ENCODE measurements around the gene MAP1A.

Gene MAP1A

GRCh38 chr15:43520138-43520537 is 2.7 kb downstream of the MAP1A start:
- TF ChIP-seq CTCF (IDR thresholded peaks at IDR 0.05; ENCODE audit: low read depth, low read length) (no peak), EZH2phosphoT487 (IDR thresholded peaks at IDR 0.05; ENCODE audit: low read depth) (no peak)
- Histone ChIP-seq H3K27me3 (ENCODE audit: low read depth, low read length) (peaks cover 10% of the 10 kb centered on the region), H2AFZ (ENCODE audit: low read depth, low read length) (no peak overlapping the region), H3K79me2 (ENCODE audit: low read length) (no peaks in the 10 kb centered on the region), H3K36me3 (replicated peaks; ENCODE audit: low read depth, low read length) (no peaks in the 10 kb centered on the region), H3K4me1 (ENCODE audit: low read length) (peaks cover 36% of the 10 kb centered on the region), H3K9me3 (ENCODE audit: insufficient read depth, low read length) (no peaks in the 10 kb centered on the region), H3K4me3 (ENCODE audit: low read length) (no peak overlapping the region), H3K9ac (ENCODE audit: low read length) (no peak overlapping the region), H3K27ac (ENCODE audit: low read length) (no peak overlapping the region), H4K20me1 (ENCODE audit: insufficient read depth, low read length) (no peaks in the 10 kb centered on the region), H3K4me2 (ENCODE audit: low read length) (no peak overlapping the region)

GRCh38 chr15:43521419-43521818 is 4.0 kb downstream of the MAP1A start:
- H3K27ac ChIP-seq (ENCODE audit: low read length): no peak overlapping the region
- no peak overlapping the region for H3K4me3 ChIP-seq (ENCODE audit: low read length)
- no peaks in the 10 kb centered on the region for H4K20me1 ChIP-seq (ENCODE audit: insufficient read depth, low read length)
- no peaks in the 10 kb centered on the region for H3K9me3 ChIP-seq (ENCODE audit: insufficient read depth, low read length)
- H3K9ac ChIP-seq (ENCODE audit: low read length): no peak overlapping the region
- TF ChIP-seq CTCF (IDR thresholded peaks at IDR 0.05; ENCODE audit: low read depth, low read length) (no peak), EZH2phosphoT487 (IDR thresholded peaks at IDR 0.05; ENCODE audit: low read depth) (no peak)
- no peak overlapping the region for H3K4me2 ChIP-seq (ENCODE audit: low read length)
- no peak overlapping the region for H2AFZ ChIP-seq (ENCODE audit: low read depth, low read length)
- peaks cover 30% of the 10 kb centered on the region; the same call in 1 of the 2 replicates for H3K4me1 ChIP-seq (ENCODE audit: low read length)
- H3K36me3 ChIP-seq (replicated peaks; ENCODE audit: low read depth, low read length): no peaks in the 10 kb centered on the region
- peaks cover 7% of the 10 kb centered on the region; the same call in 1 of the 2 replicates for H3K27me3 ChIP-seq (ENCODE audit: low read depth, low read length)
- H3K79me2 ChIP-seq (ENCODE audit: low read length): no peaks in the 10 kb centered on the region

- H3K4me2 ChIP-seq (ENCODE audit: low read length): no peak overlapping the region
- H3K4me1 ChIP-seq (ENCODE audit: low read length): peaks cover 22% of the 10 kb centered on the region; the same call in 1 of the 2 replicates
- no peak overlapping the region for H3K9ac ChIP-seq (ENCODE audit: low read length)
- no peaks in the 10 kb centered on the region for H3K36me3 ChIP-seq (replicated peaks; ENCODE audit: low read depth, low read length)
- no peak overlapping the region for H3K27ac ChIP-seq (ENCODE audit: low read length)
- H2AFZ ChIP-seq (ENCODE audit: low read depth, low read length): no peak overlapping the region
- H4K20me1 ChIP-seq (ENCODE audit: insufficient read depth, low read length): no peaks in the 10 kb centered on the region
- H3K27me3 ChIP-seq (ENCODE audit: low read depth, low read length): 0 out of 2 replicates have a peak, but pooled peaks cover under 1% of the 10 kb centered on the region
- no peak overlapping the region for H3K4me3 ChIP-seq (ENCODE audit: low read length)
- no peaks in the 10 kb centered on the region for H3K9me3 ChIP-seq (ENCODE audit: insufficient read depth, low read length)
- TF ChIP-seq EZH2phosphoT487 (IDR thresholded peaks at IDR 0.05; ENCODE audit: low read depth) (no peak), CTCF (IDR thresholded peaks at IDR 0.05; ENCODE audit: low read depth, low read length) (no peak)
- no peaks in the 10 kb centered on the region for H3K79me2 ChIP-seq (ENCODE audit: low read length)
These were observed 4.8 kb downstream of the MAP1A start for GRCh38 chr15:43522247-43522646.

- peaks cover 11% of the 10 kb centered on the region; the same call in 1 of the 2 replicates for H3K4me1 ChIP-seq (ENCODE audit: low read length)
- H3K4me2 ChIP-seq (ENCODE audit: low read length): no peak overlapping the region
- H4K20me1 ChIP-seq (ENCODE audit: insufficient read depth, low read length): no peaks in the 10 kb centered on the region
- H3K79me2 ChIP-seq (ENCODE audit: low read length): no peaks in the 10 kb centered on the region
- H3K9me3 ChIP-seq (ENCODE audit: insufficient read depth, low read length): no peaks in the 10 kb centered on the region
- H2AFZ ChIP-seq (ENCODE audit: low read depth, low read length): no peak overlapping the region
- no peak overlapping the region for H3K27ac ChIP-seq (ENCODE audit: low read length)
- H3K4me3 ChIP-seq (ENCODE audit: low read length): no peak overlapping the region
- H3K9ac ChIP-seq (ENCODE audit: low read length): no peak overlapping the region
- TF ChIP-seq EZH2phosphoT487 (IDR thresholded peaks at IDR 0.05; ENCODE audit: low read depth) (no peak), CTCF (IDR thresholded peaks at IDR 0.05; ENCODE audit: low read depth, low read length) (no peak)
- H3K27me3 ChIP-seq (ENCODE audit: low read depth, low read length): no peaks in the 10 kb centered on the region
- no peaks in the 10 kb centered on the region for H3K36me3 ChIP-seq (replicated peaks; ENCODE audit: low read depth, low read length)
These were observed 6.2 kb downstream of the MAP1A start for GRCh38 chr15:43523646-43524045.
